Astrocyte (in vitro differentiated cells and primary cell): ENCODE results near the gene CAND2. TPM values are rescaled to one million over a fixed set of nuclear protein-coding genes. Genes with fewer than 3 reads are reported as not detected.
A peak's percentile ranks its signal among the peaks of the same experiment; 100 is the strongest.

Source experiments
- DNase-seq: peaks from one replicate; pipeline ENCODE4 v3.0.0-alpha.2; 2010; ENCODE audit warnings: low read depth
- FAIRE-seq: peaks from 2 replicates; lab custom pipeline; 2011; peaks lifted over from hg19 to GRCh38; lab: Jason Lieb, UNC
- H2AFZ ChIP-seq: 2 replicates; pipeline ENCODE4 v1.6.0; 2012; ENCODE audit warnings: low read depth, low read length, inconsistent platforms
- H3K27ac ChIP-seq: 2 replicates; pipeline ENCODE4 v1.5.1; 2011; ENCODE audit warnings: low read depth, low read length, inconsistent platforms
- H3K27me3 ChIP-seq: 2 replicates; pipeline ENCODE4 v1.6.0; 2011; ENCODE audit warnings: low read length, inconsistent platforms; ENCODE audit not compliant: insufficient read depth
- H3K36me3 ChIP-seq: 2 replicates; pipeline ENCODE4 v1.5.1; 2011; ENCODE audit warnings: low read length, inconsistent platforms; ENCODE audit not compliant: insufficient read depth
- H3K4me1 ChIP-seq: 2 replicates; pipeline ENCODE4 v1.5.1; 2011; ENCODE audit warnings: low read length, inconsistent platforms; ENCODE audit not compliant: insufficient read depth
- H3K4me2 ChIP-seq: 2 replicates; pipeline ENCODE4 v1.6.0; 2012; ENCODE audit warnings: low read length, inconsistent platforms
- H3K4me3 ChIP-seq: 2 replicates; pipeline ENCODE4 v1.5.1; 2011; ENCODE audit warnings: low read depth, mild to moderate bottlenecking, low read length, inconsistent platforms; ENCODE audit not compliant: insufficient read depth
- H3K79me2 ChIP-seq: 2 replicates; pipeline ENCODE4 v1.6.0; 2012; ENCODE audit warnings: mild to moderate bottlenecking, low read length, inconsistent platforms; ENCODE audit not compliant: insufficient read depth
- H3K9ac ChIP-seq: 2 replicates; pipeline ENCODE4 v1.6.0; 2012; ENCODE audit warnings: mild to moderate bottlenecking, low read length, inconsistent platforms
- H3K9me3 ChIP-seq: 2 replicates; pipeline ENCODE4 v1.5.1; 2012; ENCODE audit warnings: low read depth, mild to moderate bottlenecking, low read length, inconsistent platforms; ENCODE audit not compliant: insufficient read depth
- H4K20me1 ChIP-seq: 2 replicates; pipeline ENCODE4 v1.6.0; 2012; ENCODE audit warnings: low read length, inconsistent platforms; ENCODE audit not compliant: insufficient read depth
- H3K27ac Mint-ChIP-seq: one replicate; pipeline ENCODE4 v1.8.0; 2021; ENCODE audit warnings: mild to moderate bottlenecking, mixed read lengths; ENCODE audit not compliant: unreplicated experiment
- H3K27me3 Mint-ChIP-seq: one replicate; pipeline ENCODE4 v1.8.0; 2021; ENCODE audit warnings: low read depth, mixed read lengths; ENCODE audit not compliant: unreplicated experiment
- H3K36me3 Mint-ChIP-seq: one replicate; pipeline ENCODE4 v1.8.0; 2021; ENCODE audit warnings: low read depth, mixed read lengths; ENCODE audit not compliant: unreplicated experiment
- H3K4me1 Mint-ChIP-seq: one replicate; pipeline ENCODE4 v1.8.0; 2021; ENCODE audit warnings: low read depth, mixed read lengths; ENCODE audit not compliant: unreplicated experiment
- H3K4me3 Mint-ChIP-seq: one replicate; pipeline ENCODE4 v1.8.0; 2021; ENCODE audit warnings: mild to moderate bottlenecking, moderate library complexity, mixed read lengths; ENCODE audit not compliant: unreplicated experiment
- H3K9me3 Mint-ChIP-seq: one replicate; pipeline ENCODE4 v1.8.0; 2021; ENCODE audit warnings: mild to moderate bottlenecking, mixed read lengths; ENCODE audit not compliant: unreplicated experiment
- EZH2 ChIP-seq: IDR thresholded peaks from 2 replicates; pipeline ENCODE4 v1.6.1; 2012; ENCODE audit warnings: mild to moderate bottlenecking, low read length, inconsistent platforms; ENCODE audit not compliant: insufficient read depth
- total RNA-seq: library from RNA; stranded (reverse); gene quantifications from 2 replicates; pipeline ENCODE4 v1.2.1, GENCODE V29; 2021
- TF ChIP-seq, protein P1 (sequence below): IDR thresholded peaks from 2 replicates; pipeline ENCODE4 v1.5.1; 2011; ENCODE audit warnings: low read depth, mild to moderate bottlenecking, inconsistent platforms, low read length, moderate library complexity; ENCODE audit not compliant: insufficient read depth

CAND2 gene
- total RNA-seq, 1 donor from 2014 or later: 4.6 TPM

DNA sequence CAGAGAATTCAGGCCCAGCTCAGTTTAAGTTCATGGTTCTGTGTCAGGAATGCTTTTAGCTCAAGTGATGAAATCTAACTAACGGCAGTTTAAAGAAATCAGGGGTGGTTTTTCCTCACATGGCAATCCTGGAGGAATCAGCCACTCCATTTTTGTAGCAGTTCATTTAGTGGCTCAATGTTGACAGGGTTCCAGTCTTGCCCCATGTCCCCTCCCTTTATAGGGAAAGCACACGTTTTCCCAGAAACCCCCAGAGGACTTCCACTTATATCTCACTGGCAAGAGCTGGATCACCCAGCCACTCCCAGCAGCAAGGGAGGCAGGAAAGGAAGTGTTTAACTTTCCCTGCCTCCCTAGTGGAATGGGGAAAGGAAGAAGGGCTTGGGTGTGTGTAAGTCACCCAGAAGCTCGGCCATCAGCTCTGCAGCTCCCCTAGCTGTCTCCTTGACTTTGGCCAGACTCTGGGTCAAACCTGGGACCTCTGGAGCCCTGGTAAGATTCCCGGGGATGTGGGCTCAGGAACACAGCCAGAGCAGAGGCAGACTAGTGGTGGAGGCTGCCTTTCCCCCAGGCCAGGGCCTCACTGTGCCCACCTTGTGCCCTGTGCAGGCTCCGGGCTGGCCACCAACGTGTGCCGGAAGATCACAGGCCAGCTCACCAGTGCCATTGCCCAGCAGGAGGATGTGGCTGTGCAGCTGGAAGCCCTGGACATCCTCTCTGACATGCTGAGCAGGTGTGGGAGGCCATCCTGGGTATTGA, 11.3 kb downstream of the CAND2 start:
- H3K4me3 Mint-ChIP-seq: no peak overlapping the region
- no peak overlapping the region for H3K27ac ChIP-seq
- H3K4me1 Mint-ChIP-seq: peaks cover 4% of the 10 kb centered on the region
- no peak overlapping the region for H2AFZ ChIP-seq
- no peak overlapping the region for H3K27ac Mint-ChIP-seq
- H3K36me3 ChIP-seq: peaks cover 6% of the 10 kb centered on the region
- H3K4me2 ChIP-seq: no peak overlapping the region
- H4K20me1 ChIP-seq: no peaks in the 10 kb centered on the region
- H3K79me2 ChIP-seq: no peaks in the 10 kb centered on the region
- peaks cover 4% of the 10 kb centered on the region for H3K4me1 ChIP-seq
- peaks cover 9% of the 10 kb centered on the region for H3K27me3 Mint-ChIP-seq
- no peak for FAIRE-seq
- H3K9ac ChIP-seq: no peak overlapping the region
- no peak for TF ChIP-seq EZH2
- TF ChIP-seq, protein P1, sequence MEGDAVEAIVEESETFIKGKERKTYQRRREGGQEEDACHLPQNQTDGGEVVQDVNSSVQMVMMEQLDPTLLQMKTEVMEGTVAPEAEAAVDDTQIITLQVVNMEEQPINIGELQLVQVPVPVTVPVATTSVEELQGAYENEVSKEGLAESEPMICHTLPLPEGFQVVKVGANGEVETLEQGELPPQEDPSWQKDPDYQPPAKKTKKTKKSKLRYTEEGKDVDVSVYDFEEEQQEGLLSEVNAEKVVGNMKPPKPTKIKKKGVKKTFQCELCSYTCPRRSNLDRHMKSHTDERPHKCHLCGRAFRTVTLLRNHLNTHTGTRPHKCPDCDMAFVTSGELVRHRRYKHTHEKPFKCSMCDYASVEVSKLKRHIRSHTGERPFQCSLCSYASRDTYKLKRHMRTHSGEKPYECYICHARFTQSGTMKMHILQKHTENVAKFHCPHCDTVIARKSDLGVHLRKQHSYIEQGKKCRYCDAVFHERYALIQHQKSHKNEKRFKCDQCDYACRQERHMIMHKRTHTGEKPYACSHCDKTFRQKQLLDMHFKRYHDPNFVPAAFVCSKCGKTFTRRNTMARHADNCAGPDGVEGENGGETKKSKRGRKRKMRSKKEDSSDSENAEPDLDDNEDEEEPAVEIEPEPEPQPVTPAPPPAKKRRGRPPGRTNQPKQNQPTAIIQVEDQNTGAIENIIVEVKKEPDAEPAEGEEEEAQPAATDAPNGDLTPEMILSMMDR: no peak
- no peaks in the 10 kb centered on the region for H3K9me3 Mint-ChIP-seq
- H3K4me3 ChIP-seq: no peak overlapping the region
- H3K27me3 ChIP-seq: no peaks in the 10 kb centered on the region
- peaks cover 13% of the 10 kb centered on the region for H3K36me3 Mint-ChIP-seq
- H3K9me3 ChIP-seq: no peaks in the 10 kb centered on the region
- DNase-seq: no peak

DNA sequence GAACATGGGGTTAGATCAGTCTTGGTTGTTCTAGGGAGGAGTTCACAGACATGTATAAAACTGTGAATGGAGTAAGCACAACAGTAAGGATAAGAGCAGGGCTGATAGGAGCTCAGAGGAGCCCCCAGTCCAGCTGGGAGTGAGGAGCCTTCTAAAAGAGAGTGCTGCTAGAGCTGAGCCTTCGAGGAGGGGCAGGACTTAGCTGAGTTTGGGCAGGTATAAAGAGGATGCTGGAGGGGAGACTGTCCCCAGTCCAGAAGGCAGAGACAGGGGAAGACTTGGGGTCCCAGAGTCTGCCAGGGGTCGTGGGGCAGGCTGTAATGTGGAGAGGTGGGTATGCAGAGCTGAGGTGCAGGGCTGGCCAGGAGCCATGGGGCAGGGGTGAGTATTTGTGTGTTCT, 12.1 kb downstream of the CAND2 start:
- no peaks in the 10 kb centered on the region for H4K20me1 ChIP-seq
- H3K27me3 ChIP-seq: no peaks in the 10 kb centered on the region
- H3K4me2 ChIP-seq: no peak overlapping the region
- Mint-ChIP-seq H3K4me3 (peak overlapping the region; percentile 66), H3K27ac (no peak overlapping the region), H3K4me1 (peaks cover 4% of the 10 kb centered on the region), H3K9me3 (no peaks in the 10 kb centered on the region), H3K36me3 (peaks cover 13% of the 10 kb centered on the region), H3K27me3 (peaks cover 9% of the 10 kb centered on the region)
- H3K9ac ChIP-seq: no peak overlapping the region
- FAIRE-seq (no peak), DNase-seq (no peak)
- H3K27ac ChIP-seq: no peak overlapping the region
- no peak overlapping the region for H2AFZ ChIP-seq
- TF ChIP-seq, protein P1: no peak
- TF ChIP-seq EZH2: no peak
- H3K79me2 ChIP-seq: no peaks in the 10 kb centered on the region
- H3K4me3 ChIP-seq: no peak overlapping the region
- peaks cover 4% of the 10 kb centered on the region for H3K4me1 ChIP-seq
- H3K9me3 ChIP-seq: no peaks in the 10 kb centered on the region
- H3K36me3 ChIP-seq: peaks cover 6% of the 10 kb centered on the region

- H3K4me1 ChIP-seq: peaks cover 4% of the 10 kb centered on the region
- no peak overlapping the region for H3K4me3 ChIP-seq
- no peaks in the 10 kb centered on the region for H3K27me3 ChIP-seq
- TF ChIP-seq EZH2: no peak
- TF ChIP-seq, protein P1: no peak
- H4K20me1 ChIP-seq: no peaks in the 10 kb centered on the region
- FAIRE-seq (no peak), DNase-seq (no peak)
- no peak overlapping the region for H3K27ac Mint-ChIP-seq
- H3K27me3 Mint-ChIP-seq: peaks cover 9% of the 10 kb centered on the region
- H3K79me2 ChIP-seq: no peaks in the 10 kb centered on the region
- H3K4me3 Mint-ChIP-seq: no peak overlapping the region
- H3K9me3 Mint-ChIP-seq: no peaks in the 10 kb centered on the region
- no peaks in the 10 kb centered on the region for H3K9me3 ChIP-seq
- peaks cover 4% of the 10 kb centered on the region for H3K4me1 Mint-ChIP-seq
- no peak overlapping the region for H3K27ac ChIP-seq
- H3K9ac ChIP-seq: no peak overlapping the region
- peaks cover 12% of the 10 kb centered on the region for H3K36me3 Mint-ChIP-seq
- no peak overlapping the region for H2AFZ ChIP-seq
- peaks cover 6% of the 10 kb centered on the region for H3K36me3 ChIP-seq
- H3K4me2 ChIP-seq: no peak overlapping the region
Observed at GRCh38 chr3:12809001-12809400, 12.5 kb downstream of the CAND2 start.
